ENCODE measurements around the gene INSIG2. TPM values are rescaled to one million over a fixed set of nuclear protein-coding genes. Genes with fewer than 3 reads are reported as not detected.

Gene INSIG2
- polyA plus RNA-seq, 1 donor (not counting 4 experiments of a cell fraction or from before 2014, with no cell fraction given), result 28.6 TPM

DNA sequence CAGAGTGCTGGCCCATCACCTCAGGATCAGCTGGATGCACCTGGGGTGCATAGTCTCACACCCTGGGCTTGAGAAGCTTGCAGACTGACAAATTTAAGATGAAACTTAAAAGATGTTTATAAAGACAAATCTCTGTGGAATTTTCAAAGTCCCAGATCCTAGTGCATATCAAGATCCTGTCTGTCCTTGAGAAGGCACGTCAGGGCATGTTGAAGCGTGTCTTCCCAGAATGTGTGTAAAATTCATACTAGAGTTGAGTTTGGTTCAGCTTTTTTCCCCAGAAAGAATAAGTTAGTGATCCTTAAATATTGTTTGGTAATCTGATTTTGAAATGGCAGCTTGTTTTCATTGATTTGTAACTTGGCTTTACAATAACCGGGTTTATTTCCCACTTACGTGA, 27.5 kb downstream of the INSIG2 start:
- DNase-seq (ENCODE audit: low read depth, low spot score) (peak; percentile 68), FAIRE-seq (peak; percentile 60)
- no peaks in the 10 kb centered on the region for H3K9me3 ChIP-seq (ENCODE audit: control insufficient read depth, low read depth, low read length)
- dilution Hi-C loops (cut with MboI; ENCODE audit: extremely low pct_ligation_motif_present, low sequenced_read_pairs), result no loop called here
- no peak for TF ChIP-seq EZH2 (IDR thresholded peaks at IDR 0.05; ENCODE audit: low read length)
- TF ChIP-seq, protein P1, sequence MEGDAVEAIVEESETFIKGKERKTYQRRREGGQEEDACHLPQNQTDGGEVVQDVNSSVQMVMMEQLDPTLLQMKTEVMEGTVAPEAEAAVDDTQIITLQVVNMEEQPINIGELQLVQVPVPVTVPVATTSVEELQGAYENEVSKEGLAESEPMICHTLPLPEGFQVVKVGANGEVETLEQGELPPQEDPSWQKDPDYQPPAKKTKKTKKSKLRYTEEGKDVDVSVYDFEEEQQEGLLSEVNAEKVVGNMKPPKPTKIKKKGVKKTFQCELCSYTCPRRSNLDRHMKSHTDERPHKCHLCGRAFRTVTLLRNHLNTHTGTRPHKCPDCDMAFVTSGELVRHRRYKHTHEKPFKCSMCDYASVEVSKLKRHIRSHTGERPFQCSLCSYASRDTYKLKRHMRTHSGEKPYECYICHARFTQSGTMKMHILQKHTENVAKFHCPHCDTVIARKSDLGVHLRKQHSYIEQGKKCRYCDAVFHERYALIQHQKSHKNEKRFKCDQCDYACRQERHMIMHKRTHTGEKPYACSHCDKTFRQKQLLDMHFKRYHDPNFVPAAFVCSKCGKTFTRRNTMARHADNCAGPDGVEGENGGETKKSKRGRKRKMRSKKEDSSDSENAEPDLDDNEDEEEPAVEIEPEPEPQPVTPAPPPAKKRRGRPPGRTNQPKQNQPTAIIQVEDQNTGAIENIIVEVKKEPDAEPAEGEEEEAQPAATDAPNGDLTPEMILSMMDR (optimal IDR thresholded peaks at IDR 0.05 in 1 of 3, IDR thresholded peaks at IDR 0.05 in 1 of 3, conservative IDR thresholded peaks at IDR 0.05 in 1 of 3; ENCODE audit: extremely low read depth in 1 of 3, insufficient read depth in 2 of 3, low read length in 3 of 3), result no peak
- H3K4me2 ChIP-seq (ENCODE audit: control insufficient read depth, extremely low read depth, insufficient read depth, low read depth, low read length), result peak overlapping the region; percentile 36
- no peaks in the 10 kb centered on the region for H4K20me1 ChIP-seq (ENCODE audit: control insufficient read depth, extremely low read depth, insufficient read depth, low read length)
- H3K79me2 ChIP-seq (ENCODE audit: control insufficient read depth, insufficient read depth, low read length), result no peaks in the 10 kb centered on the region
- H3K9ac ChIP-seq (ENCODE audit: control insufficient read depth, extremely low read depth, insufficient read depth, low read length), result no peak overlapping the region
- no peak overlapping the region for H2AFZ ChIP-seq (ENCODE audit: control insufficient read depth, low read length)
- H3K4me3 ChIP-seq (ENCODE audit: control insufficient read depth in 2 of 3, extremely low read depth in 1 of 3, insufficient read depth in 2 of 3, low read depth in 1 of 3, low read length in 3 of 3), result no peak overlapping the region
- peaks cover 54% of the 10 kb centered on the region for H3K4me1 ChIP-seq (ENCODE audit: control insufficient read depth, extremely low read depth, insufficient read depth, low read length)
- no peaks in the 10 kb centered on the region for H3K27me3 ChIP-seq (ENCODE audit: control insufficient read depth, extremely low read depth, insufficient read depth, low read length)
- H3K27ac ChIP-seq (ENCODE audit: control insufficient read depth, insufficient read depth, low read length), result peak overlapping the region; percentile 16
- no peaks in the 10 kb centered on the region for H3K36me3 ChIP-seq (ENCODE audit: control insufficient read depth in 2 of 2, extremely low read depth in 1 of 2, insufficient read depth in 2 of 2, low read length in 2 of 2)
- no peaks in the 10 kb centered on the region for H3K9me1 ChIP-seq (ENCODE audit: control insufficient read depth, extremely low read depth, insufficient read depth, low read length)

GRCh38 chr2:118118479-118118878, 30.2 kb downstream of the INSIG2 start:
- Histone ChIP-seq H3K27me3 (ENCODE audit: control insufficient read depth, extremely low read depth, insufficient read depth, low read length) (no peaks in the 10 kb centered on the region), H3K9me3 (ENCODE audit: control insufficient read depth, low read depth, low read length) (no peaks in the 10 kb centered on the region), H3K36me3 (ENCODE audit: control insufficient read depth in 2 of 2, extremely low read depth in 1 of 2, insufficient read depth in 2 of 2, low read length in 2 of 2) (no peaks in the 10 kb centered on the region), H4K20me1 (ENCODE audit: control insufficient read depth, extremely low read depth, insufficient read depth, low read length) (no peaks in the 10 kb centered on the region), H3K9me1 (ENCODE audit: control insufficient read depth, extremely low read depth, insufficient read depth, low read length) (no peaks in the 10 kb centered on the region), H3K4me3 (ENCODE audit: control insufficient read depth in 2 of 3, extremely low read depth in 1 of 3, insufficient read depth in 2 of 3, low read depth in 1 of 3, low read length in 3 of 3) (no peak overlapping the region), H3K4me2 (ENCODE audit: control insufficient read depth, extremely low read depth, insufficient read depth, low read depth, low read length) (no peak overlapping the region), H3K27ac (ENCODE audit: control insufficient read depth, insufficient read depth, low read length) (peak overlapping the region; percentile 15), H3K79me2 (ENCODE audit: control insufficient read depth, insufficient read depth, low read length) (no peaks in the 10 kb centered on the region), H2AFZ (ENCODE audit: control insufficient read depth, low read length) (no peak overlapping the region), H3K4me1 (ENCODE audit: control insufficient read depth, extremely low read depth, insufficient read depth, low read length) (peaks cover 58% of the 10 kb centered on the region), H3K9ac (ENCODE audit: control insufficient read depth, extremely low read depth, insufficient read depth, low read length) (no peak overlapping the region)
- dilution Hi-C loops (cut with MboI; ENCODE audit: extremely low pct_ligation_motif_present, low sequenced_read_pairs), result no loop called here
- DNase-seq (ENCODE audit: low read depth, low spot score), result no peak
- FAIRE-seq, result peak; percentile 20
- TF ChIP-seq, protein P1 (optimal IDR thresholded peaks at IDR 0.05 in 1 of 3, IDR thresholded peaks at IDR 0.05 in 1 of 3, conservative IDR thresholded peaks at IDR 0.05 in 1 of 3; ENCODE audit: extremely low read depth in 1 of 3, insufficient read depth in 2 of 3, low read length in 3 of 3), result no peak
- no peak for TF ChIP-seq EZH2 (IDR thresholded peaks at IDR 0.05; ENCODE audit: low read length)
